ENCODE results near the gene MAP3K2.

MAP3K2 gene, protein sequence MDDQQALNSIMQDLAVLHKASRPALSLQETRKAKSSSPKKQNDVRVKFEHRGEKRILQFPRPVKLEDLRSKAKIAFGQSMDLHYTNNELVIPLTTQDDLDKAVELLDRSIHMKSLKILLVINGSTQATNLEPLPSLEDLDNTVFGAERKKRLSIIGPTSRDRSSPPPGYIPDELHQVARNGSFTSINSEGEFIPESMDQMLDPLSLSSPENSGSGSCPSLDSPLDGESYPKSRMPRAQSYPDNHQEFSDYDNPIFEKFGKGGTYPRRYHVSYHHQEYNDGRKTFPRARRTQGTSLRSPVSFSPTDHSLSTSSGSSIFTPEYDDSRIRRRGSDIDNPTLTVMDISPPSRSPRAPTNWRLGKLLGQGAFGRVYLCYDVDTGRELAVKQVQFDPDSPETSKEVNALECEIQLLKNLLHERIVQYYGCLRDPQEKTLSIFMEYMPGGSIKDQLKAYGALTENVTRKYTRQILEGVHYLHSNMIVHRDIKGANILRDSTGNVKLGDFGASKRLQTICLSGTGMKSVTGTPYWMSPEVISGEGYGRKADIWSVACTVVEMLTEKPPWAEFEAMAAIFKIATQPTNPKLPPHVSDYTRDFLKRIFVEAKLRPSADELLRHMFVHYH

DNA sequence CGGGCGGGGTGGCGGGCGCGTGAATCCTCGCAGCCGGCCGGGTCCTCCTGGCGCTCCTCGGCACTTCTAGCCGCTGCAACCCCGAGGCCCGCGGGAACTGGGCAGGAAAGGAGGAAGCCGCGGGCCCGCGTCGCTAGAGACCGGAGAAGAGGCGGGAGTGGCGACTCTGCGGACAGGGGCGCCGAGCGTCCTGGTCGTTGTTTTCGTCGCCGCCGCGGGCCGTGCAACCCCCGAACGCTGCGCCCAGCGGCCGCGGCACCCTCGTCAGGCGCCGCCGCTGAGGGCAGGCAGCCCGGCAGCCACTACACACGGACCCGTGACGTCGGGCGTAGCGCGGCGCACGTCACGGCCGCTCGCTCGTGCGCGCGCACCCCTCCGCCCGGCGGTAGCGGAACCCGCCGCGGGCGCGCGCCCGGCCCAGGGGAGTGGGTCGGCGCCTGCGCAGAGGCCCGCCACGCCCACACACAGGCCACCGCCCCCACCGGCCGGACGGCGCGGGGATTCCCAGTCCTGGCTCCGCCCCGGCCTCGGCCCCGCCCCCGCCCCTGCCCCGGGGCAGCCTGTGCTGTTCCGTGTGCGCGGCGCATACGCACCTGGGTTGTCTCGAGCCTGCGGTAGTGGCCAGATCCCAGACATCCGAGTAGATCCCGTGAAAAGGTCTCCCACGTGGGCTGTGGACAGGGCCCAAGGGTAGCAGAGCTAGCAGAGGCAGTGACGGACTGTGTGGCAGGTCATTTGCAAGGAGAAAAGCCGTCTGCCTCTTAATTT is at the start of gene MAP3K2:
TSS of gene MAP3K2 (minus strand) at position 321 of the 768 bp plus-strand sequence. CDS start 44,846 bp downstream, outside the sequence.
- peak within 1 kb of the TSS; percentile 93 for H3K4me3 Mint-ChIP-seq
- H3K27ac Mint-ChIP-seq: peak within 1 kb of the TSS; percentile 93
- H3K27me3 Mint-ChIP-seq: no peaks in the 10 kb centered on the region
- DNase-seq: peak; percentile 94
- peaks cover 58% of the 10 kb centered on the region for H3K4me1 Mint-ChIP-seq
- no peaks in the 10 kb centered on the region for H3K9me3 Mint-ChIP-seq
- CTCF ChIA-PET: interaction anchor here (1.1 to 2.3 kb wide), 4 partner anchors 23 to 28 kb away, joined by 4 to 16 read pairs (median 4); no protein-coding TSS in a partner anchor
- peaks cover 10% of the 10 kb centered on the region for H3K36me3 Mint-ChIP-seq

DNA sequence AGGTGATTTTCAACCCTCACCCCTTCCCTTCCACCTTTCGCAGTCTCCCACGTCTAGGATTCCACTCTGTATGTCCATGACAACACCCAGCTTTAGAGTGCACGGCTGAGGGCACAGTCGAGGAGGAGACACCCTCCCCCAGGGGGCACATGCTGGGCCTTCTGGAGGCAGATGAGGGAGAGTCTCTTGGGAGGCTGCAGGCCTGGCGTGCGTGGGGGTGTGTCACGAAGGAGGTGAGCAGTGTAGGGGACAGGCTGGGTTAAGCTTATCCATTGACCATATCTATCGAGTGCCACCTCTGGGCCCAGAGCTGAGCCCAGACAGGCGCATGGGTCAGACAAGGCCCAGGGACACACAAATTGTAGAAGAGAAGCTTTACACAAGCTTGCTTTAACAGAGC is 49.3 kb upstream of the MAP3K2 start:
- no peaks in the 10 kb centered on the region for H3K4me1 Mint-ChIP-seq
- no peaks in the 10 kb centered on the region for H3K36me3 Mint-ChIP-seq
- peaks cover 9% of the 10 kb centered on the region for H3K27me3 Mint-ChIP-seq
- no peak for DNase-seq
- CTCF ChIA-PET: no interaction called here
- H3K9me3 Mint-ChIP-seq: peaks cover 4% of the 10 kb centered on the region
- no peak overlapping the region for H3K27ac Mint-ChIP-seq
- no peak overlapping the region for H3K4me3 Mint-ChIP-seq

DNA sequence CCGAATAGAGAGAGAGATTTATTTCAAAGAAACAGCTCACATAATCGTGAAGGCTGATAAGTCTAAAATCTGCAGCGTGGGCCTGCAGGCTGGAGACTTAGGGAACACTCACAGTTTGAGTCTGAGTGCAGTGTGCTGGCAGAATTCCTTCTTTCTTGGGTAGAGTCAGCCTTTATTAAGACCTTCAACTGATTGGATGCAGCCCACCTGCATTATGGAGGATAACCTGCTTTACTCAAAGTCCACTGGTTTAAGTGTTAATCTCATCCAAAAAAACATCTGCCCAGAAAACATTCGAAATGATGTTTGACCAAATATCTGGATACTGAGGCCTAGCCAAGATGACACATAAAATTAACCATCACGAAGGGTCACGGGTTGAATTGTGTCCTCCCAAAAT is 46.7 kb upstream of the MAP3K2 start:
- DNase-seq: no peak
- H3K36me3 Mint-ChIP-seq: no peaks in the 10 kb centered on the region
- H3K27ac Mint-ChIP-seq: no peak overlapping the region
- no peaks in the 10 kb centered on the region for H3K4me1 Mint-ChIP-seq
- CTCF ChIA-PET: no interaction called here
- H3K4me3 Mint-ChIP-seq: no peak overlapping the region
- H3K27me3 Mint-ChIP-seq: peaks cover 4% of the 10 kb centered on the region
- H3K9me3 Mint-ChIP-seq: no peaks in the 10 kb centered on the region

DNA sequence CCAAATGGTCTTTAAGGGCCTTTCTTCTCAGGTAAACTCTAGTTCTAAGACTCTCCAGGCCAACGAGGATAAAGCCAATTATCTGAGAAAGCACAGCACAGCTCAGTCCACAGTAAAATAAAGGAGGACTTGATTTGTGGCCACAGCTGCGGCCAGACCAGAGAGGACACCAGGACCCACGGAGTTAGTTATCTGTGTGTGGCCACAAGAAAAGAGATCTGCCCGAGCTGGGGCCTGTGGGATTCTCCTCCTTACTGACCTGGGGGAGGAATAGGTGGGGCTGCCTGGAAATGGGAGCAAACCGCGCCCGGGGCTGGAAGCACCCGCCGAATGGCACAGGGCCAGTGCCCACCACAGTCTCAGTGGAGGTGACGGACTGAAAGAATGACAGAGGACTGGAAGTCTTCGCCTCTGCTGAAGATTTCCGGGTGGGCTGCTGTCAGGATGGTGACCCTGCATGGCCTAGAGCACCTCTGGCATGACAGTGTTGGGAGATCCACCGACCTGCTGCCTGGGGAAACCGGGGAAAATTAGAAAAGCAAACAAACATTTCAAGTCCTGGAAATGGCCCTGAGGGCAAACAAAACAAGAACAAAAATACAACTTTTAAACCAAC is 43.7 kb upstream of the MAP3K2 start:
- H3K36me3 Mint-ChIP-seq: no peaks in the 10 kb centered on the region
- no peaks in the 10 kb centered on the region for H3K4me1 Mint-ChIP-seq
- H3K27me3 Mint-ChIP-seq: peaks cover 4% of the 10 kb centered on the region
- CTCF ChIA-PET: no interaction called here
- DNase-seq: no peak
- H3K9me3 Mint-ChIP-seq: no peaks in the 10 kb centered on the region
- H3K27ac Mint-ChIP-seq: no peak overlapping the region
- no peak overlapping the region for H3K4me3 Mint-ChIP-seq

DNA sequence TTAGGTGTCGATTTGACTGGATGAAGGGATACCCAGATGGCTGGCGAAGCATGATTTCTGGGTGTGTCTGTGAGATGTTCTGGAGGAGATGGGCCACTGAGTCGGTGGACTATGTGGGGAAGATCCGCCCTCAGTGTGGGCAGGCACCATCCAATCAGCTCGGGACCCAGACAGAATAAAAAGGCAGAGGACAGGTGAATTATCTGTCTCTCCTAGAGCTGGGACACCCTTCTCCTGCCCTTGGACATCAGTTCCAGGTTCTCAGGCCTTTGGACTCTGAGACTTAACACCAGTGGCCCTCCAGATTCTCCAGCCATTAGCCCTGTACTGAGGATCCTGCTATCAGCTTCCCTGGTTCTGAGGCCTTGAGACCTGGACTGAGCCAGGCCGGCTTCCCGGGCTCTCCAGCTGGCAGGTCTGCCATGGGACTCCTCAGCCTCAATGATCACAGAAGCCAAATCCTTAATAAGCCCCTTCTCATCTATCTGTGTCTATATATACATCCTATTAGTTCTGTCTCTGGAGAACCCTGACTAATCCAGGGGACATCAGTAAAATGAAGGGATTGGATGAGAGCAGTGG is 42.2 kb upstream of the MAP3K2 start:
- H3K27me3 Mint-ChIP-seq: peaks cover 16% of the 10 kb centered on the region

DNA sequence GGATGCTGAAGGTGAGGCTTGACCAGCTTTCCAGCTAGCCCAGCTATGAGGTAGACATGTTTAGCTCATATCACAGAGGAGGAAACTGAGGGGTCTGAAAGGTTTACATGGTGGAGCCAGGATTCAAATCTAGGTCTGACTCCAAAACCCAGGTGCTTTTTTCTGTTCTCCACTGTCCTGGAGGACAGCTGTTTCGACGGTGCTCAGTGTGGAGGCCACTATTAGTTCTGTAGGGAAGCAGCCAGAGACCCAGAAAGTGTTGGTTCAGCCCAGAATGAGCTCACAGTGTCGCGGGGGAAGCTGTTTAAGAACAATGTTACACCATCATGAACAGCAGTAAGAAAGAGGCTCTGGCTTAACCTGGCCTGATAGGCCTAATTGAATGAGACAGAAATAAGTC is 41.5 kb upstream of the MAP3K2 start:
- Mint-ChIP-seq H3K4me3 (no peak overlapping the region), H3K27ac (no peak overlapping the region), H3K4me1 (no peaks in the 10 kb centered on the region), H3K27me3 (peaks cover 22% of the 10 kb centered on the region), H3K9me3 (no peaks in the 10 kb centered on the region), H3K36me3 (no peaks in the 10 kb centered on the region)
- no peak for DNase-seq
- CTCF ChIA-PET: no interaction called here

More for the DNA sequence above, 42.2 kb upstream of the MAP3K2 start:
- no peak overlapping the region for H3K4me3 Mint-ChIP-seq
- H3K27ac Mint-ChIP-seq: no peak overlapping the region
- no peaks in the 10 kb centered on the region for H3K36me3 Mint-ChIP-seq
- no peaks in the 10 kb centered on the region for H3K9me3 Mint-ChIP-seq
- H3K4me1 Mint-ChIP-seq: no peaks in the 10 kb centered on the region
- no peak for DNase-seq
- CTCF ChIA-PET: interaction anchor here (1.1 kb wide), 1 partner anchor 49 kb away, joined by 3 read pairs; no protein-coding TSS in a partner anchor

DNA sequence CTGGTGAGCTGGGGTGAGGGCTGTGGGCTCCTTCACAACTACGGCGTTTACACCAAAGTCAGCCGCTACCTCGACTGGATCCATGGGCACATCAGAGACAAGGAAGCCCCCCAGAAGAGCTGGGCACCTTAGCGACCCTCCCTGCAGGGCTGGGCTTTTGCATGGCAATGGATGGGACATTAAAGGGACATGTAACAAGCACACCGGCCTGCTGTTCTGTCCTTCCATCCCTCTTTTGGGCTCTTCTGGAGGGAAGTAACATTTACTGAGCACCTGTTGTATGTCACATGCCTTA is 41.0 kb upstream of the MAP3K2 start:
- DNase-seq: no peak
- Mint-ChIP-seq H3K4me1 (peaks cover 3% of the 10 kb centered on the region), H3K27ac (no peak overlapping the region), H3K4me3 (no peak overlapping the region), H3K27me3 (peaks cover 28% of the 10 kb centered on the region), H3K9me3 (no peaks in the 10 kb centered on the region), H3K36me3 (no peaks in the 10 kb centered on the region)
- CTCF ChIA-PET: no interaction called here

DNA sequence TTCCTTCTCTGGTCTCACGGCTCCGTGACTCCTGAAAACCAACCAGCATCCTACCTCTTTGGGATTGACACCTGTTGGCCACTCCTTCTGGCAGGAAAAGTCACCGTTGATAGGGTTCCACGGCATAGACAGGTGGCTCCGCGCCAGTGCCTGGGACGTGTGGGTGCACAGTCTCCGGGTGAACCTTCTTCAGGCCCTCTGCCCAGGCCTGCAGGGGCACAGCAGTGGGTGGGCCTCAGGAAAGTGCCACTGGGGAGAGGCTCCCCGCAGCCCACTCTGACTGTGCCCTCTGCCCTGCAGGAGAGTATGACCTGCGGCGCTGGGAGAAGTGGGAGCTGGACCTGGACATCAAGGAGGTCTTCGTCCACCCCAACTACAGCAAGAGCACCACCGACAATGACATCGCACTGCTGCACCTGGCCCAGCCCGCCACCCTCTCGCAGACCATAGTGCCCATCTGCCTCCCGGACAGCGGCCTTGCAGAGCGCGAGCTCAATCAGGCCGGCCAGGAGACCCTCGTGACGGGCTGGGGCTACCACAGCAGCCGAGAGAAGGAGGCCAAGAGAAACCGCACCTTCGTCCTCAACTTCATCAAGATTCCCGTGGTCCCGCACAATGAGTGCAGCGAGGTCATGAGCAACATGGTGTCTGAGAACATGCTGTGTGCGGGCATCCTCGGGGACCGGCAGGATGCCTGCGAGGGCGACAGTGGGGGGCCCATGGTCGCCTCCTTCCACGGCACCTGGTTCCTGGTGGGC is 40.5 kb upstream of the MAP3K2 start:
- H3K4me3 Mint-ChIP-seq: no peak overlapping the region
- peaks cover 6% of the 10 kb centered on the region for H3K4me1 Mint-ChIP-seq
- no peaks in the 10 kb centered on the region for H3K9me3 Mint-ChIP-seq
- no peaks in the 10 kb centered on the region for H3K36me3 Mint-ChIP-seq
- no peak for DNase-seq
- CTCF ChIA-PET: no interaction called here
- H3K27me3 Mint-ChIP-seq: peaks cover 33% of the 10 kb centered on the region
- no peak overlapping the region for H3K27ac Mint-ChIP-seq

DNA sequence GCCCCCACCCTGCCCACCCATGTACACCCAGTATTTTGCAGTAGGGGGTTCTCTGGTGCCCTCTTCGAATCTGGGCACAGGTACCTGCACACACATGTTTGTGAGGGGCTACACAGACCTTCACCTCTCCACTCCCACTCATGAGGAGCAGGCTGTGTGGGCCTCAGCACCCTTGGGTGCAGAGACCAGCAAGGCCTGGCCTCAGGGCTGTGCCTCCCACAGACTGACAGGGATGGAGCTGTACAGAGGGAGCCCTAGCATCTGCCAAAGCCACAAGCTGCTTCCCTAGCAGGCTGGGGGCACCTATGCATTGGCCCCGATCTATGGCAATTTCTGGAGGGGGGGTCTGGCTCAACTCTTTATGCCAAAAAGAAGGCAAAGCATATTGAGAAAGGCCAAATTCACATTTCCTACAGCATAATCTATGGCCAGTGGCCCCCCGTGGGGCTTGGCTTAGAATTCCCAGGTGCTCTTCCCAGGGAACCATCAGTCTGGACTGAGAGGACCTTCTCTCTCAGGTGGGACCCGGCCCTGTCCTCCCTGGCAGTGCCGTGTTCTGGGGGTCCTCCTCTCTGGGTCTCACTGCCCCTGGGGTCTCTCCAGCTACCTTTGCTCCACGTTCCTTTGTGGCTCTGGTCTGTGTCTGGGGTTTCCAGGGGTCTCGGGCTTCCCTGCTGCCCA is 39.7 kb upstream of the MAP3K2 start:
- Mint-ChIP-seq H3K27ac (no peak overlapping the region), H3K4me3 (no peak overlapping the region), H3K9me3 (no peaks in the 10 kb centered on the region), H3K4me1 (peaks cover 8% of the 10 kb centered on the region), H3K27me3 (peaks cover 40% of the 10 kb centered on the region), H3K36me3 (no peaks in the 10 kb centered on the region)
- CTCF ChIA-PET: no interaction called here
- no peak for DNase-seq

DNA sequence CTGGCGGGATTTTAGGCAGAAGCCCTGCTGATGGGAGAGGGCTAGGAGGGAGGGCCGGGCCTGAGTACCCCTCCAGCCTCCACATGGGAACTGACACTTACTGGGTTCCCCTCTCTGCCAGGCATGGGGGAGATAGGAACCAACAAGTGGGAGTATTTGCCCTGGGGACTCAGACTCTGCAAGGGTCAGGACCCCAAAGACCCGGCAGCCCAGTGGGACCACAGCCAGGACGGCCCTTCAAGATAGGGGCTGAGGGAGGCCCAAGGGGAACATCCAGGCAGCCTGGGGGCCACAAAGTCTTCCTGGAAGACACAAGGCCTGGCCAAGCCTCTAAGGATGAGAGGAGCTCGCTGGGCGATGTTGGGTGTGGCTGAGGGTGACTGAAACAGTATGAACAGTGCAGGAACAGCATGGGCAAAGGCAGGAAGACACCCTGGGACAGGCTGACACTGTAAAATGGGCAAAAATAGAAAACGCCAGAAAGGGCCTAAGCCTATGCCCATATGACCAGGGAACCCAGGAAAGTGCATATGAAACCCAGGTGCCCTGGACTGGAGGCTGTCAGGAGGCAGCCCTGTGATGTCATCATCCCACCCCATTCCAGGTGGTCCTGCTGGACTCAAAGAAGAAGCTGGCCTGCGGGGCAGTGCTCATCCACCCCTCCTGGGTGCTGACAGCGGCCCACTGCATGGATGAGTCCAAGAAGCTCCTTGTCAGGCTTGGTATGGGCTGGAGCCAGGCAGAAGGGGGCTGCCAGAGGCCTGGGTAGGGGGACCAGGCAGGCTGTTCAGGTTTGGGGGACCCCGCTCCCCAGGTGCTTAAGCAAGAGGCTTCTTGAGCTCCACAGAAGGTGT is 39.0 kb upstream of the MAP3K2 start:
- Mint-ChIP-seq H3K27me3 (peaks cover 44% of the 10 kb centered on the region), H3K36me3 (no peaks in the 10 kb centered on the region), H3K4me3 (no peak overlapping the region), H3K9me3 (no peaks in the 10 kb centered on the region), H3K27ac (no peak overlapping the region), H3K4me1 (peaks cover 11% of the 10 kb centered on the region)
- CTCF ChIA-PET: no interaction called here
- no peak for DNase-seq

DNA sequence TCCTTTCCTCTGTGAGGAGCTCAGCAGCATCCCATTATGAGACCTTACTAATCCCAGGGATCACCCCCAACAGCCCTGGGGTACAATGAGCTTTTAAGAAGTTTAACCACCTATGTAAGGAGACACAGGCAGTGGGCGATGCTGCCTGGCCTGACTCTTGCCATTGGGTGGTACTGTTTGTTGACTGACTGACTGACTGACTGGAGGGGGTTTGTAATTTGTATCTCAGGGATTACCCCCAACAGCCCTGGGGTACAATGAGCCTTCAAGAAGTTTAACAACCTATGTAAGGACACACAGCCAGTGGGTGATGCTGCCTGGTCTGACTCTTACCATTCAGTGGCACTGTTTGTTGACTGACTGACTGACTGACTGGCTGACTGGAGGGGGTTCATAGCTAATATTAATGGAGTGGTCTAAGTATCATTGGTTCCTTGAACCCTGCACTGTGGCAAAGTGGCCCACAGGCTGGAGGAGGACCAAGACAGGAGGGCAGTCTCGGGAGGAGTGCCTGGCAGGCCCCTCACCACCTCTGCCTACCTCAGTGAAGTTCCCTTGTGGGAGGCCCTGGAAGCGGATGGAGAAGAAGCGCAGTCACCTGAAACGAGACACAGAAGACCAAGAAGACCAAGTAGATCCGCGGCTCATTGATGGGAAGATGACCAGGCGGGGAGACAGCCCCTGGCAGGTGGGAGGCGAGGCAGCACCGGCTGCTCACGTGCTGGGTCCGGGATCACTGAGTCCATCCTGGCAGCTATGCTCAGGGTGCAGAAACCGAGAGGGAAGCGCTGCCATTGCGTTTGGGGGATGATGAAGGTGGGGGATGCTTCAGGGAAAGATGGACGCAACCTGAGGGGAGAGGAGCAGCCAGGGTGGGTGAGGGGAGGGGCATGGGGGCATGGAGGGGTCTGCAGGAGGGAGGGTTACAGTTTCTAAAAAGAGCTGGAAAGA is 38.0 kb upstream of the MAP3K2 start:
- CTCF ChIA-PET: interaction anchor here (0.8 to 1.4 kb wide), 3 partner anchors 11 to 345 kb away, joined by 3 to 4 read pairs (median 3); no protein-coding TSS in a partner anchor
- H3K4me3 Mint-ChIP-seq: no peak overlapping the region
- DNase-seq: no peak
- no peaks in the 10 kb centered on the region for H3K36me3 Mint-ChIP-seq
- peaks cover 11% of the 10 kb centered on the region for H3K4me1 Mint-ChIP-seq
- no peak overlapping the region for H3K27ac Mint-ChIP-seq
- H3K9me3 Mint-ChIP-seq: no peaks in the 10 kb centered on the region
- peaks cover 54% of the 10 kb centered on the region for H3K27me3 Mint-ChIP-seq
